A549 (cell line): Measurements from ENCODE around the gene TMEM185B. TPM values are rescaled to one million over a fixed set of nuclear protein-coding genes. Genes with fewer than 3 reads are reported as not detected.

Experiments
- ATAC-seq, 2 experiments: fragments of 200-7000 bp in 1 of 2; fragments of >200 bp in 1 of 2; cut with Nextera tagmentation in 1 of 2; cut with Tn5 transposase in 1 of 2; 3 replicates each; pipeline versions ENCODE4 v1.8.0 to v1.9.1; 2018 to 2020; ENCODE audit warnings: mild to moderate bottlenecking in 1 of 2, moderate library complexity in 1 of 2
- CTCF ChIA-PET: fragments of 300-600 bp; sonication (Branson Sonifier 250); formaldehyde crosslinking; extraction: SDS; loops from one replicate; lab custom pipeline; 2021; ENCODE audit warnings: antibody characterized with exemption, inconsistent platforms; lab: Yijun Ruan, JAX
- POLR2A ChIA-PET: fragments of 350-600 bp; formaldehyde crosslinking; extraction: SDS; loops from one replicate; lab custom pipeline; 2021; ENCODE audit warnings: antibody characterized with exemption, inconsistent platforms; lab: Yijun Ruan, JAX
- DNase-seq, 2 experiments: peaks; one replicate each; pipeline versions ENCODE4 v3.0.0 to v3.0.0-alpha.2; 2011 to 2016; ENCODE audit warnings: low read depth in 1 of 2, low spot score in 1 of 2
- FAIRE-seq: peaks from 2 replicates; lab custom pipeline; 2011; peaks lifted over from hg19 to GRCh38; lab: Jason Lieb, UNC
- H3K27ac ChIP-seq, 2 experiments: fragments of >200 bp; sonication (Bioruptor Twin); formaldehyde crosslinking; 3 replicates each; pipeline ENCODE4 v1.5.1; 2016 to 2017
- H3K4me1 ChIP-seq: fragments of >200 bp; sonication (Bioruptor Twin); formaldehyde crosslinking; 3 replicates; pipeline ENCODE4 v1.6.1; 2016
- H3K4me2 ChIP-seq: fragments of >200 bp; sonication (Bioruptor Twin); formaldehyde crosslinking; 3 replicates; pipeline ENCODE4 v1.6.1; 2016
- H3K4me3 ChIP-seq: fragments of >200 bp; sonication (Bioruptor Twin); formaldehyde crosslinking; 3 replicates; pipeline ENCODE4 v1.5.1; 2016
- H3K9me3 ChIP-seq: fragments of >200 bp; sonication (Bioruptor Twin); formaldehyde crosslinking; 3 replicates; pipeline ENCODE4 v1.6.1; 2016
- CBX2 ChIP-seq: fragments of 200-600 bp; sonication (generic); IDR thresholded peaks from 2 replicates; pipeline ENCODE4 v1.6.1; 2016; ENCODE audit warnings: low read depth, mild to moderate bottlenecking, borderline replicate concordance
- CBX8 ChIP-seq: fragments of 200-600 bp; sonication (generic); IDR thresholded peaks from 2 replicates; pipeline ENCODE4 v1.6.1; 2016
- CHD4 ChIP-seq: fragments of 200-600 bp; sonication (generic); IDR thresholded peaks from 2 replicates; pipeline ENCODE4 v1.6.1; 2016; ENCODE audit warnings: antibody characterized with exemption, mild to moderate bottlenecking, borderline replicate concordance
- EP300 ChIP-seq, 2 experiments: fragments of >200 bp; sonication (Bioruptor Twin); formaldehyde crosslinking; IDR thresholded peaks; 2 replicates in 1 of 2; 3 replicates in 1 of 2; pipeline ENCODE4 v1.6.1; 2016 to 2017
- FOSL2 ChIP-seq, 2 experiments: fragments of 450-650 bp in 1 of 2; fragments of >200 bp in 1 of 2; sonication (Bioruptor Twin) in 1 of 2; formaldehyde crosslinking; IDR thresholded peaks; 2 replicates each; pipeline versions ENCODE4 v1.5.0 to v1.6.1; 2016 to 2020; ENCODE audit warnings: mild to moderate bottlenecking in 1 of 2, moderate library complexity in 1 of 2
- HOXB13 ChIP-seq: fragments of 250-450 bp; sonication (Bioruptor Pico); IDR thresholded peaks from 2 replicates; pipeline ENCODE4 v1.5.0; 2020; ENCODE audit warnings: low read depth, mild to moderate bottlenecking, moderate library complexity
- JUN ChIP-seq, 2 experiments: fragments of >200 bp; sonication (Bioruptor Twin); formaldehyde crosslinking; IDR thresholded peaks; 2 replicates in 1 of 2; 3 replicates in 1 of 2; pipeline ENCODE4 v1.6.1; 2016 to 2017
- JUNB ChIP-seq: fragments of >200 bp; sonication (Bioruptor Twin); formaldehyde crosslinking; IDR thresholded peaks from 2 replicates; pipeline ENCODE4 v1.6.1; 2016
- PHF8 ChIP-seq: fragments of 200-600 bp; sonication (generic); IDR thresholded peaks from 2 replicates; pipeline ENCODE4 v1.6.1; 2016; ENCODE audit warnings: low read depth, mild to moderate bottlenecking, antibody characterized with exemption, moderate library complexity, borderline replicate concordance
- RAD21 ChIP-seq, 2 experiments: fragments of >200 bp in 1 of 2; sonication (Bioruptor Twin) in 1 of 2; formaldehyde crosslinking in 1 of 2; IDR thresholded peaks in 1 of 2; conservative IDR thresholded peaks in 1 of 2; 2 replicates in 1 of 2; 3 replicates in 1 of 2; pipeline ENCODE4 v1.6.1; 2012 to 2018; ENCODE audit warnings: inconsistent platforms in 1 of 2
- RFX5 ChIP-seq: fragments of 450-650 bp; IDR thresholded peaks from 2 replicates; pipeline ENCODE4 v1.7.1; 2014; ENCODE audit warnings: antibody characterized with exemption, mild to moderate bottlenecking, moderate library complexity
- SMC3 ChIP-seq: fragments of >200 bp; sonication (Bioruptor Twin); formaldehyde crosslinking; IDR thresholded peaks from 3 replicates; pipeline ENCODE4 v1.6.1; 2018; ENCODE audit warnings: inconsistent platforms
- USF2 ChIP-seq: fragments of 450-650 bp; IDR thresholded peaks from 2 replicates; pipeline ENCODE4 v1.6.1; 2014; ENCODE audit warnings: antibody characterized with exemption
- ZC3H11A ChIP-seq: fragments of 450-650 bp; IDR thresholded peaks from 2 replicates; pipeline ENCODE4 v1.6.1; 2014; ENCODE audit warnings: antibody characterized with exemption, mild to moderate bottlenecking
- ZFP36 ChIP-seq: fragments of 450-650 bp; IDR thresholded peaks from 2 replicates; pipeline ENCODE4 v1.6.1; 2014; ENCODE audit warnings: borderline replicate concordance; ENCODE audit not compliant: partially characterized antibody
- ZNF302 ChIP-seq: fragments of 250-450 bp; sonication (Bioruptor Pico); IDR thresholded peaks from 2 replicates; pipeline ENCODE4 v1.9.0; 2021; ENCODE audit warnings: inconsistent platforms, mild to moderate bottlenecking, moderate library complexity
- WGBS: methylation state at CpG from one replicate; pipeline ENCODE4 v1.1.6; 2017; ENCODE audit errors: missing lambda C conversion rate; 5-methylcytosine and 5-hydroxymethylcytosine counted together
- polyA plus RNA-seq, 4 experiments: library from polyadenylated mRNA; depleted of rRNA in 3 of 4; stranded (reverse); fragments of >200 nt; fragmentation: RNase III in 1 of 4; extraction: RNeasy Plus Mini Kit Qiagen cat#74134 plus additional on column Dnase treatment in 1 of 4; gene quantifications; 2 replicates in 3 of 4; 3 replicates in 1 of 4; pipeline ENCODE4 v1.2.3, GENCODE V29; 2011 to 2017
- TF ChIP-seq, protein P1 (sequence below): fragments of >200 bp; sonication (Bioruptor Twin); formaldehyde crosslinking; IDR thresholded peaks from 3 replicates; pipeline ENCODE4 v1.6.1; 2016
- TF ChIP-seq, protein P2 (sequence below): IDR thresholded peaks from 2 replicates; pipeline ENCODE4 v1.6.1; 2012

Gene TMEM185B
- polyA plus RNA-seq, 2 of the 4 experiments (the other 2 are of a cell fraction), result 30.3 to 41.8 TPM

- TF ChIP-seq PHF8, result no peak
- TF ChIP-seq, protein P1, sequence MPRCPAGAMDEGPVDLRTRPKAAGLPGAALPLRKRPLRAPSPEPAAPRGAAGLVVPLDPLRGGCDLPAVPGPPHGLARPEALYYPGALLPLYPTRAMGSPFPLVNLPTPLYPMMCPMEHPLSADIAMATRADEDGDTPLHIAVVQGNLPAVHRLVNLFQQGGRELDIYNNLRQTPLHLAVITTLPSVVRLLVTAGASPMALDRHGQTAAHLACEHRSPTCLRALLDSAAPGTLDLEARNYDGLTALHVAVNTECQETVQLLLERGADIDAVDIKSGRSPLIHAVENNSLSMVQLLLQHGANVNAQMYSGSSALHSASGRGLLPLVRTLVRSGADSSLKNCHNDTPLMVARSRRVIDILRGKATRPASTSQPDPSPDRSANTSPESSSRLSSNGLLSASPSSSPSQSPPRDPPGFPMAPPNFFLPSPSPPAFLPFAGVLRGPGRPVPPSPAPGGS, result no peak
- no peak for TF ChIP-seq SMC3
Measured at GRCh38 chr2:120243211-120243610, 20.0 kb upstream of the TMEM185B start (continued).

DNA sequence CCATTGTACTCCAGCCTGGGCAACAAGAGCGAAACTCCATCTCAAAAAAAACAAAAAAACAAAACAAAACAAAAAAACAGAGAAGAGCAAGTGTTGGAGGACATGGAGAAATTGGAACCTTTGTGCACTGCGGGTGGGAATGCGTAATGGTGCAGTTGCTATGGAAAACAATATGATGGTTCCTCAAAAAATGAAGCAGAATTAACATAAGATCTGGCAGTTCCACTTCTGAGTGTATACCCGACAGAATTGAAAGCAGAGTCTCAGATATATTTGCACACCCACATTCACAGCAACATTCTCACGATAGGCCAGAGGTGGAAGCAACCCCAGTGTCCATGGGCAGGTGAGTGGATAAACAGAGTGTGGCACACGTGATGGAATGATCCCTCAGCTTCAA lies 18.5 kb upstream of the TMEM185B start:
- WGBS, result 85% methylated on average over 6 of the region's 6 CpGs
- peaks cover 57% of the 10 kb centered on the region for H3K4me1 ChIP-seq
- H3K4me3 ChIP-seq, result no peak overlapping the region
- DNase-seq, result no peak
- ChIA-PET POLR2A (no interaction called here), CTCF (interaction anchor here (1.5 to 2.7 kb wide), 2 partner anchors 10 to 311 kb away, joined by 3 to 10 read pairs; partner anchors contain the start of gene RALB)
- no peaks in the 10 kb centered on the region for H3K9me3 ChIP-seq
- TF ChIP-seq USF2 (no peak), ZC3H11A (no peak)
- no peak for FAIRE-seq
- no peak overlapping the region for H3K4me2 ChIP-seq
- no peak overlapping the region for H3K27ac ChIP-seq
- no peak for ATAC-seq

DNA sequence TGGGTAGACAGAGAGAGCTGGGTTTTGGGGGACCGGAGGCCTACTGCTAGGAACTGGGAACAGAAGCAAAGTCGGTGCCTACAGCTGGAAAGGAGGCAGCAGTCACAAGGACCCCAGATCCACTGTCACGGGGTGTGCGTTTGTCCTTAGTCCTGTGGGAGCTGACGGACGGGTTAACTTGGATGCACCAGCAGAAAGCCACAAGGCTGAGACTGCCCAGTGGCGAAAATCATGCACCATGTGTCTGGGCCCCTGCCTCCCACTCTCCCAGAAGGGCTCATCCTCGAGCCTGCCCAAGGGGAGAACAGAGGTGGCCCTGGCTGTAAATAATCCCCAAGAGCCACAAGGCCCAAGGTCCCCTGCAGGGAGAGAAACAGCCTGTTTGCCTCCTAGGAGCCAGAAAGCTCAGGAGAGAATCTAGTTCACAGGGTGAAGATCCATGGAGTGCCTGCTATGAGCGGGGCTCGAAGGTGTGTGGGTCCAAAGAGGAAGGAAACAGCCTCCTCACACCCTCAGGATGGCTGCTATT lies 17.8 kb upstream of the TMEM185B start:
- Histone ChIP-seq H3K4me3 (no peak overlapping the region), H3K4me2 (no peak overlapping the region), H3K27ac (peak overlapping the region; percentile 32 to 88; a peak in 4 of 6 replicates), H3K9me3 (no peaks in the 10 kb centered on the region), H3K4me1 (peaks cover 52% of the 10 kb centered on the region)
- DNase-seq (no peak), FAIRE-seq (no peak), ATAC-seq (no peak)
- WGBS, result 92% methylated on average over 10 of the region's 10 CpGs
- POLR2A ChIA-PET, result no interaction called here
- CTCF ChIA-PET, result interaction anchor here (0.7 to 2.7 kb wide), 5 partner anchors 9 to 312 kb away, joined by 3 to 10 read pairs (median 3); partner anchors contain the start of gene RALB
- TF ChIP-seq CBX8, result no peak
- TF ChIP-seq, protein P1, result no peak
- TF ChIP-seq FOSL2 (IDR thresholded peaks at IDR 0.05), result no peak
- no peak for TF ChIP-seq FOSL2 (CRISPR knock-in tag; IDR thresholded peaks at IDR 0.05)
- no peak for TF ChIP-seq CBX2
- no peak for TF ChIP-seq EP300 (IDR thresholded peaks at IDR 0.05)
- no peak for TF ChIP-seq JUN (IDR thresholded peaks at IDR 0.05)
- no peak for TF ChIP-seq JUNB
- TF ChIP-seq ZNF302 (CRISPR knock-in tag), result no peak
- TF ChIP-seq HOXB13, result no peak
- TF ChIP-seq USF2, result no peak
- TF ChIP-seq ZFP36, result no peak
- TF ChIP-seq RFX5, result no peak
- no peak for TF ChIP-seq CHD4
- no peak for TF ChIP-seq RAD21 (conservative IDR thresholded peaks at IDR 0.05 in 1 of 2, IDR thresholded peaks at IDR 0.05 in 1 of 2)
- TF ChIP-seq, protein P2, sequence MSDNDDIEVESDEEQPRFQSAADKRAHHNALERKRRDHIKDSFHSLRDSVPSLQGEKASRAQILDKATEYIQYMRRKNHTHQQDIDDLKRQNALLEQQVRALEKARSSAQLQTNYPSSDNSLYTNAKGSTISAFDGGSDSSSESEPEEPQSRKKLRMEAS, result no peak
